ENCODE data around the gene METTL23.

Gene METTL23

GRCh38 chr17:76683011-76683755, 43.5 kb upstream of the METTL23 start:
- DNase-seq (ENCODE audit: low spot score): no peak
- no peak for TF ChIP-seq CTCF (IDR thresholded peaks at IDR 0.05; ENCODE audit: extremely low read depth, missing control alignments)

- no peak for TF ChIP-seq CTCF (IDR thresholded peaks at IDR 0.05; ENCODE audit: extremely low read depth, missing control alignments)
- no peak for DNase-seq (ENCODE audit: low spot score)
Measured at GRCh38 chr17:76683921-76684745, 42.5 kb upstream of the METTL23 start.

- no peak for DNase-seq (ENCODE audit: low spot score)
- no peak for TF ChIP-seq CTCF (IDR thresholded peaks at IDR 0.05; ENCODE audit: extremely low read depth, missing control alignments)
Measured at GRCh38 chr17:76684756-76685155, 41.9 kb upstream of the METTL23 start.

GRCh38 chr17:76685366-76685765, 41.3 kb upstream of the METTL23 start:
- DNase-seq (ENCODE audit: low spot score): no peak
- TF ChIP-seq CTCF (IDR thresholded peaks at IDR 0.05; ENCODE audit: extremely low read depth, missing control alignments): no peak

GRCh38 chr17:76685846-76686245, 40.8 kb upstream of the METTL23 start:
- no peak for DNase-seq (ENCODE audit: low spot score)
- no peak for TF ChIP-seq CTCF (IDR thresholded peaks at IDR 0.05; ENCODE audit: extremely low read depth, missing control alignments)

- no peak for TF ChIP-seq CTCF (IDR thresholded peaks at IDR 0.05; ENCODE audit: extremely low read depth, missing control alignments)
- DNase-seq (ENCODE audit: low spot score): no peak
Measured at GRCh38 chr17:76686538-76687297, 39.9 kb upstream of the METTL23 start.
